Osteocyte (in vitro differentiated cells): ENCODE data around the gene GRID1. TPM values are rescaled to one million over a fixed set of nuclear protein-coding genes. Genes with fewer than 3 reads are reported as not detected.

Source experiments
- DNase-seq: peaks from one replicate; pipeline ENCODE4 v3.0.0; 2021; ENCODE audit warnings: mixed read lengths; ENCODE audit not compliant: unreplicated experiment; ENCODE audit errors: extremely low spot score
- H3K27ac Mint-ChIP-seq: one replicate; pipeline ENCODE4 v1.8.0; 2021; ENCODE audit warnings: mild to moderate bottlenecking, mixed read lengths; ENCODE audit not compliant: unreplicated experiment
- H3K27me3 Mint-ChIP-seq: one replicate; pipeline ENCODE4 v1.8.0; 2021; ENCODE audit warnings: mixed read lengths; ENCODE audit not compliant: unreplicated experiment
- H3K36me3 Mint-ChIP-seq: one replicate; pipeline ENCODE4 v1.8.0; 2021; ENCODE audit warnings: mixed read lengths; ENCODE audit not compliant: unreplicated experiment
- H3K4me1 Mint-ChIP-seq: one replicate; pipeline ENCODE4 v1.8.0; 2021; ENCODE audit warnings: mixed read lengths; ENCODE audit not compliant: unreplicated experiment
- H3K4me3 Mint-ChIP-seq: one replicate; pipeline ENCODE4 v1.8.0; 2021; ENCODE audit warnings: mild to moderate bottlenecking, moderate library complexity, mixed read lengths; ENCODE audit not compliant: unreplicated experiment
- H3K9me3 Mint-ChIP-seq: one replicate; pipeline ENCODE4 v1.8.0; 2021; ENCODE audit warnings: mixed read lengths; ENCODE audit not compliant: unreplicated experiment
- total RNA-seq: library from RNA; stranded (reverse); gene quantifications from 2 replicates; pipeline ENCODE4 v1.2.1, GENCODE V29; 2021
- TF ChIP-seq, protein P1 (sequence below): fragments of 200-600 bp; sonication (generic); IDR thresholded peaks from 2 replicates; pipeline ENCODE4 v1.5.0; 2021; ENCODE audit warnings: antibody characterized with exemption, mild to moderate bottlenecking, moderate library complexity

GRID1 gene
- total RNA-seq, 1 donor from 2014 or later, result 0.11 TPM

DNA sequence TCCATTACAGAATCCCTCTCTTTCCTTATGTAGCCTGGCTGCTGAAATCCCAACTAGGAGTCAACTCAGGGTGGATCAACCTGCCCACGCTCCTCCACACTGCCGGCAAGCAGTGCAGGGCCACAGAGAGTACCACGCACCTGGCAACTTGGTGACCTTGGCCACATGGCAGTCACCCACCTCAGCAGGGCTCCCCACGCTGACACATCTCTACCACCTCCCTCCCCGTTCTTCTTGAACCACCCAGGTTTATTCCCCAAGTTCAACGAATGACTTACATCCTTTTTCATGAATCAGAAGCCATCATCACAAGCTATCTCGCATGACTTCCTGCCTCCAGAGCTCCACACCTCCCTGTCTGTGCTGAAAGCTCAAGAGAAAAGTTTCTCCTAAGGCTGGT is 153.4 kb downstream of the GRID1 start:
- no peaks in the 10 kb centered on the region for H3K27me3 Mint-ChIP-seq
- H3K9me3 Mint-ChIP-seq, result no peaks in the 10 kb centered on the region
- H3K4me1 Mint-ChIP-seq, result no peaks in the 10 kb centered on the region
- TF ChIP-seq, protein P1, sequence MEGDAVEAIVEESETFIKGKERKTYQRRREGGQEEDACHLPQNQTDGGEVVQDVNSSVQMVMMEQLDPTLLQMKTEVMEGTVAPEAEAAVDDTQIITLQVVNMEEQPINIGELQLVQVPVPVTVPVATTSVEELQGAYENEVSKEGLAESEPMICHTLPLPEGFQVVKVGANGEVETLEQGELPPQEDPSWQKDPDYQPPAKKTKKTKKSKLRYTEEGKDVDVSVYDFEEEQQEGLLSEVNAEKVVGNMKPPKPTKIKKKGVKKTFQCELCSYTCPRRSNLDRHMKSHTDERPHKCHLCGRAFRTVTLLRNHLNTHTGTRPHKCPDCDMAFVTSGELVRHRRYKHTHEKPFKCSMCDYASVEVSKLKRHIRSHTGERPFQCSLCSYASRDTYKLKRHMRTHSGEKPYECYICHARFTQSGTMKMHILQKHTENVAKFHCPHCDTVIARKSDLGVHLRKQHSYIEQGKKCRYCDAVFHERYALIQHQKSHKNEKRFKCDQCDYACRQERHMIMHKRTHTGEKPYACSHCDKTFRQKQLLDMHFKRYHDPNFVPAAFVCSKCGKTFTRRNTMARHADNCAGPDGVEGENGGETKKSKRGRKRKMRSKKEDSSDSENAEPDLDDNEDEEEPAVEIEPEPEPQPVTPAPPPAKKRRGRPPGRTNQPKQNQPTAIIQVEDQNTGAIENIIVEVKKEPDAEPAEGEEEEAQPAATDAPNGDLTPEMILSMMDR, result no peak
- no peaks in the 10 kb centered on the region for H3K36me3 Mint-ChIP-seq
- H3K27ac Mint-ChIP-seq, result no peak overlapping the region
- H3K4me3 Mint-ChIP-seq, result no peak overlapping the region
- no peak for DNase-seq

DNA sequence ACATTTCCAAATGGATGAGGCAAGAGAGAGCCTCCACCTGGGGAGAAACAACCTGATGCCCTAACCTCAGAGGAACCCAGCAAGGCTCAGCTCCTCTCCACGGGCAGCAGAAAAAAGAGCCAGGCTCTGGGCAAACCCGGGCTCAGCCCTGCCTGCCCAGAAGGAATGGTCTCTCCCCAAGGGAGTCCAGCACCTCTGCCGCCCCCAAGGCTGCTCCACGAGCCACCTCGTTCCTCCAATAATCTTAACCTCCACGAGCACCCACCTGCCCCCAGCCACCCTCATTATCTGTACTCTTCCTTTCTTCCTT is 154.2 kb downstream of the GRID1 start:
- Mint-ChIP-seq H3K36me3 (no peaks in the 10 kb centered on the region), H3K9me3 (no peaks in the 10 kb centered on the region), H3K27ac (no peak overlapping the region), H3K4me1 (no peaks in the 10 kb centered on the region), H3K4me3 (no peak overlapping the region), H3K27me3 (no peaks in the 10 kb centered on the region)
- TF ChIP-seq, protein P1, result no peak
- DNase-seq, result no peak

DNA sequence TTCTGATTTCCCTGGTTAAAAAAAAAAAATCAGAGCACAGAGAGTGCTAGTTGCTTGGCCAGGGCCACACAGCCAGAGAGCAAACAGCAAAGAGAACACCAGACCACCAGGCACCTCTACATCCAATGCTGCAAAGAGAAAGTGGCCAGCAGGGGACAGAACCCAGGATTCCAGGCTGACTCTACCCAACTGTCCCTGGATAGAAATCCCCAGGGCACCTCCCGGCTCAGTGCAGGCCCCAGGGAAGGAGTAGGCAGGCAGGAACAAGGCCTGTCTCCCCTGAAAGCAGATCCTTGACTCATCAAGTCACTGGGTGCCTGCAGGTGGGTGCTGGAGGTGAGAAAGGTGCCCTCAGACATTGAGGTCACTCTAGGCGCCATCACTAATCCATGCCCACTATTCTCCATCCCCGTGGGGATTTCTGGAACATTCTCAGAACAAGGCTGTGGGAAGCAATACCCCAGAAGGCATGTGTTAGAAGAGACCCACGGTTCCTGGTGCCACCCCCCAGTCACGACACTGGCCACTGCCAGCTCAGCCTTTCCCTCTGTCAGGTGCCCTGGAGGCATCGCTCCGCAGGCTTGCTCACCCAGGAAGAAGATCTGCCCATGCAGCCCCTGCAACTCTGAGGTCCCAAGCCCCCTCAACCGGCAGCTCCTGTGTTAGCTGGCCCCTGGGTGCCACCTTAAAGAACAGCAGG is 154.8 kb downstream of the GRID1 start:
- no peak for DNase-seq
- H3K9me3 Mint-ChIP-seq, result no peaks in the 10 kb centered on the region
- H3K27me3 Mint-ChIP-seq, result no peaks in the 10 kb centered on the region
- TF ChIP-seq, protein P1, result no peak
- H3K4me1 Mint-ChIP-seq, result no peaks in the 10 kb centered on the region
- H3K4me3 Mint-ChIP-seq, result no peak overlapping the region
- no peaks in the 10 kb centered on the region for H3K36me3 Mint-ChIP-seq
- no peak overlapping the region for H3K27ac Mint-ChIP-seq

- TF ChIP-seq, protein P1, result no peak
- H3K36me3 Mint-ChIP-seq, result no peaks in the 10 kb centered on the region
- H3K27me3 Mint-ChIP-seq, result no peaks in the 10 kb centered on the region
- no peaks in the 10 kb centered on the region for H3K9me3 Mint-ChIP-seq
- DNase-seq, result no peak
- H3K4me3 Mint-ChIP-seq, result no peak overlapping the region
- no peaks in the 10 kb centered on the region for H3K4me1 Mint-ChIP-seq
- no peak overlapping the region for H3K27ac Mint-ChIP-seq
Observed at GRCh38 chr10:86210416-86210815, 156.2 kb downstream of the GRID1 start.

GRCh38 chr10:86209726-86210125 is 156.9 kb downstream of the GRID1 start:
- no peak for DNase-seq
- Mint-ChIP-seq H3K27ac (no peak overlapping the region), H3K9me3 (no peaks in the 10 kb centered on the region), H3K36me3 (no peaks in the 10 kb centered on the region), H3K4me3 (no peak overlapping the region), H3K4me1 (no peaks in the 10 kb centered on the region), H3K27me3 (no peaks in the 10 kb centered on the region)
- TF ChIP-seq, protein P1, result no peak
